CD4-positive, alpha-beta T cell treated with Interleukin-12 subunit alpha and Interleukin-12 subunit beta, for 1 hour (primary cell): Measurements from ENCODE around the gene ZNF487.
"Not testable (repeated sequence)": the region's sequence is repeated elsewhere in the genome, so short reads cannot be mapped to it uniquely, and the experiment has no call there.

Experiments
- DNase-seq: peaks from one replicate; pipeline ENCODE4 v3.0.0-alpha.2; 2020

The ZNF487 gene

GRCh38 chr10:43407148-43407575, 29.7 kb upstream of the ZNF487 start:
- DNase-seq = peak; percentile 60

- peak; percentile 87 for DNase-seq
Measured at GRCh38 chr10:43407576-43408330, 29.2 kb upstream of the ZNF487 start.

- DNase-seq = no peak
Measured at GRCh38 chr10:43408331-43408709, 28.6 kb upstream of the ZNF487 start.

- peak; percentile 97 for DNase-seq
Measured at GRCh38 chr10:43408710-43409384, 28.1 kb upstream of the ZNF487 start, which contains the start of gene HNRNPF. TSS of gene HNRNPF (minus strand) at chr10:43409186. CDS start at chr10:43387884, 21,302 bp downstream.

DNA sequence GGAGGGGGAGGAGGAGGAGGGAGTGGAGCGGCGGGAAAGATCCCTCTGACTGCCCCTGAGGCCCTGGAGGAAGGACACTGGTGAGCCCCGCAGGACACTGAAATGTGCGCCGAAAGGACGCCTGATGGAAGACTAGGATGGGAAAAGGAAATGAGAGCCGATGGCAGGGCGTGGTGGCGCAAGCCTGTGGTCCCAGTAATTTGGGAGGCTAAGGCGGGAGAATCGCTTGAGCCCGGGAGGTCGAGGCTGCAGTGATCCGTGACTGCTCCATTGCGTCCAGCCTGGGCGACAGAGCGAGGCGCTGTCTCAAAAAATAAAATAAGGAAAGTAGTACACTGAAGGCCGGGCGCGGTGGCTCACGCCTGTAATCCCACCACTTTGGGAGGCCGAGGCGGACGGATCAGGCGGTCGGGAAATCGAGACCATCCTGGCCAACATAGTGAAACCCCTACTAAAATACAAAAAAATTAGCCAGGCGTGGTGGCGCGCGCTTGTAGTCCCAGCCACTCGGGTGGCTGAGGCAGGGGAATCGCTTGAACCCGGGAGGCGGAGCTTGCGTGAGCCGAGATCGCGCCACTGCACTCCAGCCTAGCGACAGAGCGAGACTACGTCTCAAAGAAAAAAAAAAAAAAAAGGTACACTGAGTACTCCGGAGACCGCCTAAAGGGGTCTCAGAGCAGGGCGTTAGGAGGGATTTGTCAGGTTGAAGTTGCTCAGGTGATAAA, 27.4 kb upstream of the ZNF487 start:
- DNase-seq = peak; percentile 85

DNA sequence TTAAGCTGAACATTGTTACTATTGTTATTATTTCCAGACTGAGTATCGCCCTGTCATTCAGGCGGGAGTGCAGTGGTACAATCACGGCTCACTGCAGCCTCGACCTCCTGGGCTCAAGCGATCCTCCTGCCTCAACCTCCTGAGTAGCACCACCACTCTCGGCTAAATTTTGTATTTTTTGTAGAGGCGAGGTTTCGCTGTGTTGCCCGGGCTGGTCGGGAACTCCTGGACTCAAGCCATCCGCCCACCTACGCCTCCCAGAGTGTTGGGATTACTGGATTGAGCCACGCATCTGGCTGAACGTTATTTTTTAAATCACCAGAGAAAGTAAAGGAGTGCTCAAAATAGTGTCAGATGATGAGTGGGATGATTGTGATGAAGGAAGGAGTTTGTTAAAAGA, 26.6 kb upstream of the ZNF487 start:
- no peak for DNase-seq

- DNase-seq = no peak
Measured at GRCh38 chr10:43411536-43411935, 25.4 kb upstream of the ZNF487 start.

DNA sequence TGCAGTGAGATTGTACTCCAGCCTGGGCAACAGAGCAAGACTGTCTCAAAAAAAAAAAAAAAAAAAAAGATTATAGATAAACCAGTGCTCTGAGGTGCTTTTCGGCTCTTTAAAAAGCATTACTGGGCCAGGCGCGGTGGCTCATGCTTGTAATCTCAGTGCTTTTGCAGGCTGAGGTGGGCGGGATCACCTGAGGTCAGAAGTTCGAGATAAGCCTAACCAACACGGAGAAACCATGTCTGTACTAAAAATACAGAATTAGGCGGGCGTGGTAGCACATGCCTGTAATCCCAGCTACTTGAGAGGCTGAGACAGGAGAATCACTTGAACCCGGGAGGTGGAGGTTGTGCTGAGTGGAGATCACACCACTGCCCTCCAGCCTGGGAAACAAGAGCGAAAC, 21.4 kb upstream of the ZNF487 start:
- no peak for DNase-seq

- DNase-seq = peak; percentile 70
Measured at GRCh38 chr10:43417950-43418768, 18.8 kb upstream of the ZNF487 start.

DNA sequence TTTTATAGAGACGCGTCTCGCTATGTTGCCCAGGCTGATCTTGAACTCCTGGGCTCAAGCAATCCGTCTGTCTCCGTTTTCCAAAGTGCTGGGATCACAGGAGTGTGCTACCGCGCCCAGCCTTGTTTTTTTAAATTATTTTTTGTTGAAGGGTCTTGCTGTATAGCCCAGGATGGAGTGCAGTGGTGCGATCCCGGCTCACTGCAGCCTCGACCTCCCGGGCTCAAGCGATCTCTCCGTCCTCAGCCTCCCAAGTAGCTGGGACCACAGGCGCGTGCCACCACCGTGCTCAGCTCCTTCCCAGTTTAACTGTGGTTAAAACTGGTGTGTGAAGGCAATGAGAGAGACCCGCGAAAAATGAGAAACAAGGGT, 16.9 kb upstream of the ZNF487 start:
- no peak for DNase-seq

DNA sequence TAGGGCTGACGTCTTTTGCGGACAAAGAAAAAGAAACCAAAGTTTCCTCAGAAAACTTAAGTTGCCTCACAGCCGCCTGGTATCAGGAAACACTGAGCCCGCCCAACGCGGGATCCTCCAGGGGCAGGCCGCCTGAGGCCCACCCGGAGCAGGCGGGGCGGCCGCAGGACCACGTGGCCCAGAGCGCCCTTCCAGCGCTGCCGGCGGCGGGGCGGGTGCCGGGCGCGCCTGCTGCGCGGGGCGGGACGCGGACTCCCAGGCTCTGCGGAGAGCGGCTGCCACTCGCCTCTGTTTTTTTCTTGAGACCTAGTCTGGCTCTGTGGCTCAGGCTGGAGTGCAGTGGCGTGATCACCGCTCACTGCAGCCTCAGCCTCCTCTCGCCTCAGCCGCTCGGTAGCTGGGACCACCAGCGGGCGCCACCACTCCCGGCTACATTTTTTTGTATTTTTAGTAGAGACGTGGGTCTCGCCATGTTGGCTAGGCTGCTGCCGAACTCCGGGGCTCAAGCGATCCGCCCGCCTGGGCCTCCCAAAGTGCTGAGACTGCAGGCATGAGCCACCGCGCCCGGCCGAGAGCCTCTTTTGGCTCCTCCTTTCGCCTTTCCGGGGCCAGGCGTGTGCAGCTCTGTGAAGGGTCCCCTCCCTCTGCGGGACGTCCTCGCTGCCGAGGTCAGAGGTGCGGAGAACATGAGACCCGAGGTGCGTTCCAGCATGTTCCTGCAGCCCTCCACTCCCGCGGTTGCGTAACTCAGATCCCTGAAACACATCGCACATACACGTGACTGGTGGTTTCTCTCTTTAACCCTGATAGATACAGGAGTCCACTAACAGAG, 16.3 kb upstream of the ZNF487 start:
- DNase-seq = peak; percentile 82

GRCh38 chr10:43421201-43421507, 15.8 kb upstream of the ZNF487 start:
- DNase-seq = no peak

DNA sequence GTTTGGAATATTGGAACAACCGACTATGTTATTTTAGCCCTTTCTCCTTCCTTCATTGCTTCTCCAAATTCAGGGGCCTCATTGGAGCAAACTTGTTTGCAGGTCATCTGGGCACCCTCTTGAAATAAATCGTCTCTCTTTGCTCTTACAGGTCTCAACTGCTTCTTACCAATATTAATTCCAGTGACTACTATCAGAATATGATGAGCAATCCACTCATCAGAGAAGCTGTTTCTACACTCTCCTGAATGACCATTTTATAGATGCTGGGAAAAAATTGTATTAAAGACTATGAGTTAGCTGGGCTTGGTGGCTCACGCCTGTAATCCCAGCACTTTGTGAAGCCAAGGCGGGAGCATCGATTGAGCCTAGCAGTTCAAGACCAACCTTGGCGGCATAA, 15.4 kb upstream of the ZNF487 start:
- no peak for DNase-seq

DNA sequence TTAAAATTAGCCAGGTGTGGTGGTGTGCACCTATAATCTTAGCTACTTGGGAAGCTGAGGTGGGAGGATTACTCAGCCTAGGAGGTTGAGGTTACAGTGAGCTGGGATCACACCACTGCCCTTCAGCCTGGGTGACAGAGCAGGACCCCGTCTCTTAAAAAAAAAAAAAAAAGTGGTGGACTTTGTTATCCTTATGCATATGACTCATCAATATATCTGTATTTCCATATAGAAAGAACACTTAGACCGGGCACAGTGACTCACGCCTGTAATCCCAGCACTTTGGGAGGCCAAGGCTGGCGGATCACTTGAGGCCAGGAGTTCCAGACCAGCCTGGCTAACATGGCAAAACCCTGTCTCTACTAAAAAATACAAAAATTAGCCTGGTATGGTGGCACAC, 15.0 kb upstream of the ZNF487 start:
- DNase-seq = not testable (repeated sequence)

- DNase-seq = no peak
Measured at GRCh38 chr10:43424416-43424815, 12.5 kb upstream of the ZNF487 start.

DNA sequence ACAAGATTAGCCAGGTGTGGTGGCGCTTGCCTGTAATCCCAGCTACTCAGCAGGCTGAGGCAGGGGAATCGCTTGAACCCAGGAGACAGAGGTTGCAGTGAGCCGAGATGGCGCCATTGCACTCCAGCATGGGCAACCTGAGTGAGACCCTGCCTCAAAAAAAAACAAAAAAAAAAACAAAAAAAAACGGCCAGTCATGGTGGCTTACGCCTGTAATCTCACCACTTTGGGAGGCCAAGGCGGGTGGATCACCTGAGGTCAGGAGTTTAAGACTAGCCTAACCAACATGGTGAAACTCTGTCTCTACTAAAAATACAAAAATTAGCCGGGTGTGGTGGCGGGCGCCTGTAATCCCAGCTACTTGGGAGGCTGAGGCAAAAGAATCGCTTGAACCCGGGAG, 10.4 kb upstream of the ZNF487 start:
- not testable (repeated sequence) for DNase-seq

GRCh38 chr10:43427166-43427825, 9.6 kb upstream of the ZNF487 start:
- DNase-seq = no peak

GRCh38 chr10:43430926-43431663, 5.8 kb upstream of the ZNF487 start:
- DNase-seq = no peak

- DNase-seq = no peak
Measured at GRCh38 chr10:43437141-43437870, 395 bp downstream of the ZNF487 start.

GRCh38 chr10:43440463-43441134, 3.7 kb downstream of the ZNF487 start:
- DNase-seq = no peak
